NAMALWA (cell line): ENCODE data around the gene NDST1.

Source experiments
- DNase-seq: peaks from one replicate; pipeline ENCODE4 v3.0.0-alpha.2; 2015; ENCODE audit warnings: low spot score

NDST1 gene

GRCh38 chr5:150587856-150588595 is 80.1 kb downstream of the NDST1 start:
- DNase-seq: no peak

- DNase-seq: no peak
Measured at GRCh38 chr5:150588596-150588890, 80.6 kb downstream of the NDST1 start.

- DNase-seq: no peak
Measured at GRCh38 chr5:150589862-150590601, 82.1 kb downstream of the NDST1 start.

- no peak for DNase-seq
Measured at GRCh38 chr5:150590979-150591695, 83.2 kb downstream of the NDST1 start.

GRCh38 chr5:150593593-150593992 is 85.7 kb downstream of the NDST1 start:
- DNase-seq: no peak

- DNase-seq: no peak
Measured at GRCh38 chr5:150593996-150594395, 86.1 kb downstream of the NDST1 start.

GRCh38 chr5:150595466-150596031 is 87.6 kb downstream of the NDST1 start:
- DNase-seq: no peak

- no peak for DNase-seq
Measured at GRCh38 chr5:150596313-150596712, 88.4 kb downstream of the NDST1 start.

GRCh38 chr5:150596826-150597225 is 88.9 kb downstream of the NDST1 start:
- no peak for DNase-seq

- no peak for DNase-seq
Measured at GRCh38 chr5:150598006-150598405, 90.1 kb downstream of the NDST1 start.

- DNase-seq: no peak
Measured at GRCh38 chr5:150598821-150599273, 90.9 kb downstream of the NDST1 start.

- DNase-seq: no peak
Measured at GRCh38 chr5:150599281-150599680, 91.3 kb downstream of the NDST1 start.

GRCh38 chr5:150599917-150600511 is 92.1 kb downstream of the NDST1 start:
- no peak for DNase-seq

- no peak for DNase-seq
Measured at GRCh38 chr5:150600616-150601490, 92.9 kb downstream of the NDST1 start.

- DNase-seq: no peak
Measured at GRCh38 chr5:150601491-150602345, 93.8 kb downstream of the NDST1 start.

GRCh38 chr5:150603052-150603451 is 95.1 kb downstream of the NDST1 start:
- no peak for DNase-seq

- DNase-seq: no peak
Measured at GRCh38 chr5:150603491-150603890, 95.6 kb downstream of the NDST1 start.

- no peak for DNase-seq
Measured at GRCh38 chr5:150604010-150604409, 96.1 kb downstream of the NDST1 start.

GRCh38 chr5:150604894-150605440 is 97.0 kb downstream of the NDST1 start:
- DNase-seq: no peak

GRCh38 chr5:150605546-150605945 is 97.6 kb downstream of the NDST1 start:
- DNase-seq: no peak
